CD1c-positive myeloid dendritic cell (primary cell): ENCODE results near the gene ITGAE.

Experiments
- DNase-seq: peaks from one replicate; pipeline ENCODE4 v3.0.0-alpha.2; 2016; ENCODE audit errors: extremely low spot score

Gene ITGAE

DNA sequence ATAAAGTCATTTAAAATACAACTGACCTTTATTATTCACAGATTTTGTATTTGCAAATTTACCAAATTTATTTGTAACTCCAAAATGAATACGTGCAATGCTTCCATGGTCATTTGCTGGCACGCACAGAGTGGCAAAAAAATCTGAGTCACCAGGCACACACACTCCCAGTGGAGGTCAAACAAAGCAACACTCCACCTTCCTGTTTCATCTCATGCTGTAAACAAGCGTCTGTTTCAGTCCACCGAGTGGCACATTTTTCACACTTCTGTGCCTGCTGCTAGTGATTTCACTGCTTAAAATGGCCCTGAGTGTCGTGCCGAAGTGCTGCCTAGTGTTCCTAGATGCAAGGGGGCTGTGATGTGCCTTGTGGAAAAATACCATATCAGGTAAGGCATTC, 17.8 kb upstream of the ITGAE start:
- DNase-seq, result peak; percentile 60

GRCh38 chr17:3817851-3818605, 17.0 kb upstream of the ITGAE start:
- DNase-seq, result no peak

GRCh38 chr17:3815925-3816324, 14.9 kb upstream of the ITGAE start:
- no peak for DNase-seq

GRCh38 chr17:3815122-3815521, 14.1 kb upstream of the ITGAE start:
- DNase-seq, result no peak

DNA sequence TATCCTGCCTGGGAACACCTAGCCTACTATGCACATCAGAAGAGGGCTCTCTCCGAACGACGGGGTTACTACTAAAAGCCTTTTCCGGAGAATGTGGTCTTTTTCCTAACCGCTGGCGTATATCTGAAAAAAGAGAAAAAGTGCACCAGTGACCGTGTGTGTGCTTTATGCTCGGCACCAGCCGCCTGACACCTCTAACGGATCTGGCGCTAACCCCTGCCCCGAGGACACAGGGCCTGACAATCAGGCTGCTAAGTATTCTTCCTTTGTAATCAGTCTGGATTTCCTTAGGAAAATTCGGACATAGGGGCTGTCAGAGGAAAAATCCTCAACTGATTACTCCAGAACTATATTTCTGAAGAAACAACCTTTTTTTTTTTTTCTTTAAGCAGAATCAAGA, 13.4 kb upstream of the ITGAE start:
- no peak for DNase-seq

DNA sequence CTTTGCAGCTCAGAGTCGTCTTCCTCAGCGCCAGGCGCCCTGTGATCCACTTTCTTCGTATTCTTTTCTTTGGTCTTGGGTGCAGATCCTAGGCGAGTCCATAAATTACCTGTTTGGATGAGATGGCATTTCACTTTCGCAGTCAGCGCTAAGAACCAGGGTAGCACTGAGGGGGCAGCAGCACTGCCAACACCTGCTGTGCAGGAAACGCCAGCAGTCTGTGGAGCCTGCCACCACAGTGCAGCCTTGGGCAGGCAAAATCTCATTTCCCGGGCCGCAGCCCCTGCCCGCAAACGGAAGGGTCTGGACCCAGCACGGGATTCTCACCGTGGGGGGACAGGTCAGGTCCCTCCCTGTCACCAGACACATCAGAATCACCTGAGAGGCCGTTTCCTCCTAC, 12.2 kb upstream of the ITGAE start:
- DNase-seq, result no peak

GRCh38 chr17:3812771-3813170, 11.8 kb upstream of the ITGAE start:
- DNase-seq, result no peak

GRCh38 chr17:3812284-3812683, 11.3 kb upstream of the ITGAE start:
- no peak for DNase-seq

- no peak for DNase-seq
These were observed 9.0 kb upstream of the ITGAE start for GRCh38 chr17:3810019-3810418.

- no peak for DNase-seq
These were observed 8.1 kb upstream of the ITGAE start for GRCh38 chr17:3809135-3809534.

- no peak for DNase-seq
These were observed 7.7 kb upstream of the ITGAE start for GRCh38 chr17:3808701-3809100.

DNA sequence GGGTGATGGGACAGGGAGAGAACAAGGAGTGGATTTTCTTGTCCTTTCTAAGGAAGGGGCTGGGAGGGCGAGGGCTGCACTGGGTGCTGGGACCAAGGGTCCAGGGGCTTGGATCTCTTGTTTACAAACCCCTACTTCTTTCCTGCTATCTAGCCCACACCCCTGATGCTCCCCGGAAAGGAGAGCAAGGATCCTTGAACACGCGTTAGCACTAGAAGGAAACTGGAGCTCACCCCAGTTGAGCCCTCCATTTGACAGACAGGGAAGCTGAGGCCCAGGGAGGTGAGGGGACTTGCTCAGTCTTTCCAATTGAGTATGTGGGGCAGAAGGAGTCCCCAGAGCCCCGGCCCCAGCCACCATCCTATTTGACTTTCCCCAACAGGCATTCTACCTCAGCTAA, 4.6 kb upstream of the ITGAE start:
- no peak for DNase-seq

- peak; percentile 28 for DNase-seq
These were observed 3.5 kb upstream of the ITGAE start for GRCh38 chr17:3804503-3804931.

DNA sequence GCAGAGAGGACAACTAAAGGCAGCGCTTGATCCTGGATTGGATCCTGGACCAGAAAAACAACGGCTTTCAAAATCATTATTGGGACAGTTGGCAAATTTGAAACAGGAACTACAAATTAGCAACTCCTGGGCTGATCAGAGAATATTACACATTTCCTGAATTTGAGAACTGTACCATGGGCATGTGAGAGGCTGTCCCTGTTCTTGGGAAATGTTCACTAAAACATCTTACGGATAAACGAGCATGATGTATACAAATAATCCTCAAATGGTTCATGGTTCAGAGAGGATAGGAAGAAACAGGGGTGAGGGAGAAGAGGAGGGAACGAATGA, 2.3 kb upstream of the ITGAE start:
- peak; percentile 81 for DNase-seq

DNA sequence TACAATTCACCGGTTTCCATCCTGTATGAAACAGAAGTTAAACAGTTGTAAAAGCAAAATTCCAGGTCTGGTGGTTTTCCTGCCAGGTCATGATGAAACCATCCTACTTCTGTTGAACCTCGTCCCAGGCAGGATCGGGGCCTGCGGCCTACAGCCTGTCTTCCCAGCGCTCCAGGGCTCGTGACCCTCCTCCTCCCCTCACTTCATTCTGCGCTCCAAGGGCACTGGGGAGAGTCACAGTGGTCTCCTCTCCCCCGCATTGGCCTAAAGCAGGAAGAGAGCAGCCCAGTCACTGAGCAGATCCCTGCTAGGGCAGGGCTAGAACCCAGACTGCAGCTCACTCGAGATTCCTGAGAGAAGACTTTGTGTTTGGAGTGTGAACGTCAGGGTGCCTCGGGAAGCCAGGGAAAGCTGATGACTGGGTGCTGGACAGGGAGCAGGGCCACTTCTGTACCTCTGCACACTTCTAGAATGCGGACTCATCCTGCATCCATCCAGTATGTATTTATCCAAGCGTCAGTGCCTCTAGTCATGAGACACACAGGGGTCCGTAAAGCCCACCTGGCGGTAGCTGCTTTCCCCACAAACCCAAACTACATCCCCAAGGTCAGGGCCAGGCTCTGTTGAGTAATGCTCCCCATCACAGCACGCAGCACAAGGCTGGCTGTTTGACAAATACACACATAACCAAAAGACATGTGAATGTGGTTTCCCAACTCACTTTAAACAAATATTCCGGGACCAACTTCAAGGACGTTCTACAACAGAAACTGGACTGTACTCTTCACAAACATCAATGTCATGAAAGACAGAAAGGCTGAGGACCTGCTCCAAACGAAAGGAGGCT, 1.7 kb upstream of the ITGAE start:
- DNase-seq, result peak; percentile 63

DNA sequence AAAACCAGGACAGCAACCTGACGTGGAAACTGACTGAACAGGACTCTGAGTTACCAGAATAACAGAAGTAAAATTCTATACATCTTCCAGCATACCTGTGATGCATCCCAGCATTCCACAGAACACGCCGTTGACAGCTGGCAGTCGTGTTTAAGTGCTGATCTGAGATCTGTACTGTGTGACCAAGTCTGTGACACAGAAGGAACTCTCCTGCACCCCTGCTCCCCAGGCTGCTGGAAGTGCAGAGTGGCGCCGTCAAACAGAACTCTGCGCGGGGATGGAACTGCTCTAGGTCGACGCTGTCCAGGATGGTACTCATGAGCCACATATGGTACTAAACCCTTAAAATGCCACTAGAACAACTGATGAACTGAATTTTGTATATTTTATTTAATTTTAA, 804 bp upstream of the ITGAE start:
- no peak for DNase-seq

DNA sequence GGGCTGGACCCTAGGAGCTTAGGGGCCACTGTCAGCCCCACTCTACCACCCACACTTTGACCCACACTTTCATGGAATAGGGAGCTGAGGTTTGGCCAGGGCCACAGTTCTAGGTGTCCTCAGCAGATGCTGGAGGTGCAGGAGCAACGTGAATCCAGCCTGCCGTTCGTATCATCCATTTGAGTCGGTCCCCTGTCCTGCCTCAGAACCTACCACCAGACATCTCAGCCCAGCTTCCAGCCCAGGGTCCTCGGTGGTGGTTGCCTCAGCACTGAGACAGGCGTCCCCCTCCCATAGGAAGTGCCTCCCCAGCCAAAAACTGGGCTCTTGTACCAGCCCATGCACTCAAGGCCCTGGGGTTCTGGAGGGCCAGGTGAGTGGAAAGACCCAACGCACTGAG, 359 bp upstream of the ITGAE start:
- no peak for DNase-seq

- DNase-seq, result peak; percentile 68
These were observed 1.6 kb downstream of the ITGAE start for GRCh38 chr17:3799181-3799945.

DNA sequence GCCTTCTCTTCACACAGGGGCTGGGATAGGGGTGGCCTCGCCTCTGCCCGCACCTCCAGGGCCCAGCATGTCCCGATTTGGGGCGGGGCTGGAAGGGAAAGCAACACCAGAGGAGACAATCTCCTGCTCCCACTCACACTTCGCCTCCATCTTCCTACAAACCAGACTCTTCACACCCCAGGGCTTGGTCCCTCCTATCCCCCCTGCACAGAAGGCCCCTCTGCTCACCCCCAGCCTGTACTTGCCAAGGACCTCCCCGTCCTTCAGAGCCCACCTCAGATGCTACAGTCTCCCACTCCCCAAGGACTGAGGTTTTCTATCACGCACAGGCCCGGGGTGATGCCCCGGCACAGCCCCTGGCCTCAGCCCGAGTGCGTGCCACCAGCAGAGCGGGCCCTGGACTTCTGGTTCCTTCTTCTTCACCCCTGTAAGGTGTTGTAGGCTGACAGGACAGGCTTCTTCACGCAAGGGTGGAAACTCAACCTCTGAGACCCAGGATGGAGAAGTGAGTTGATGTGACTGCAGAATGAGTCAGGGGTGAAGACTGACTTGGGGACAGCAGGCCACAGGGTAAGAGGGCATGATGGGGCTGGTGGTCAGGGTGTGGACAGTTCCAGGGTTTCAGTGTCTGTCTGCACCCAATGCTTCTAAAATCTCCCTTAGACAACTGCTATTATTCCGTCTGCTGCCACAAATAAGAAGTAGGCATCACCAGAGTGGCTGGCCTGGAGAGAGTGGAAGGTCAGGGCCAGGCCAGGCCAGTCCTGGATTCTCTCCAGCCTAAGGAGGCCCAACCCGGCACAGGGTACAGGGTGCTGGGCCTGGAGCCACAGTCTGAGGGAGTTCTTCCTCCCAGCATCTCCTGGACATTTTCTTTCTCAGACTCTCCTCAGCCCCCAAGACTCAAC, 2.5 kb downstream of the ITGAE start:
- peak; percentile 92 for DNase-seq

DNA sequence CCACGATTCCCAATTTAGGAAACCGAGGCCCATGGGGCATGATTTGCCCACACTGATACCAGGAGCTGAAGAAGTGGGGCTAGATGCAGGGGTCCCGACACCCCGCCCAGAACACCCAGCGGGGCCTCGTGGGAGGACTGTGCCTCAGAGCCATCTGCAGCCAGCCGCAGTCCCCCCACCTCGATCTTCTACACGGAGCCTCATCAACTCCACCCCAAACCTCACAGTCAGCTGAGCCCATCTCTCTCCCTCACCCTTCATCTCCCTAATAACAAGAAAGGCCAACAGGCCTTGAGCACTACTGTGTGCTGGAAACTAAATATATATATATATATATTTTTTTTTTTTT, 4.2 kb downstream of the ITGAE start:
- no peak for DNase-seq

DNA sequence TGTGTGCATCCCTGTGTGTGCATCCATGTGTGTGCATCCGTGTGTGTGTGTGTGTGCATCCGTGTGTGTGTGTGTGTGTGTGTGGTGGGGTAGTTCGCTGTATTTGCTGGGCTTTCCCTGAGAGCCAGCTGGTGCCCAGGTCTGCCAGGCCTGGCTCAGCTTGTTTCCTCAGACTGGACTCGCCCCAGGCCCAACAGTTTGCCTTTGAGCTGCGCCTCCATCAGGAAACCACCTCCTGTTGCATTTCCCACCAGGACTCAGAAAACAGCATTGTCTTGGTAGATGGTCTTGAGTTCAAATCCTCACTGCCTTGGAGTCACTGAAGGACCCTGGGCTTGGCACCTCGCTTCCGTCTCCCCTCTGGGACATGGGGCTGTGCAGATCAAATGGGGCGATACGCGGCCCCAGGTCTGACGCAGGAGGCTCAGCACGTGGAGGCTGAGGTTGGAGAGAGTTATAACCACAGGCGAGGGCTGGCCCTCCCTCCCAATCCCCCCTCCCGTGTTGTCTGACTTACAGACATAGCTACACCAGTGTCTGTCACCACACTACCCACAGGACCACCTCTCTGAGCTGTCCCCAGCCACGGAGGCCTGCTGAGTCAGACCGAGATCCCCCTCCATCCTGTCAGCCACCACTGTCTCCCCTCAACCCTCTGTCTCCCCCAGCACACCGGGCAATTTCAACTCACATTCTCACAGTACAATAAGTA, 4.7 kb downstream of the ITGAE start:
- DNase-seq, result peak; percentile 45
